B cell (primary cell): Measurements from ENCODE around the gene DYNLT1.

Experiments used
- EZH2 ChIP-seq: IDR thresholded peaks from 2 replicates; pipeline ENCODE4 v1.6.1; 2012; ENCODE audit warnings: borderline replicate concordance, low read depth, mild to moderate bottlenecking, moderate library complexity, low read length; ENCODE audit not compliant: insufficient read depth, poor library complexity, severe bottlenecking
- TF ChIP-seq, protein P1 (sequence below): fragments of 200-600 bp; IDR thresholded peaks from one replicate; pipeline ENCODE4 v1.8.0; 2022; ENCODE audit warnings: antibody characterized with exemption, mild to moderate bottlenecking

DNA sequence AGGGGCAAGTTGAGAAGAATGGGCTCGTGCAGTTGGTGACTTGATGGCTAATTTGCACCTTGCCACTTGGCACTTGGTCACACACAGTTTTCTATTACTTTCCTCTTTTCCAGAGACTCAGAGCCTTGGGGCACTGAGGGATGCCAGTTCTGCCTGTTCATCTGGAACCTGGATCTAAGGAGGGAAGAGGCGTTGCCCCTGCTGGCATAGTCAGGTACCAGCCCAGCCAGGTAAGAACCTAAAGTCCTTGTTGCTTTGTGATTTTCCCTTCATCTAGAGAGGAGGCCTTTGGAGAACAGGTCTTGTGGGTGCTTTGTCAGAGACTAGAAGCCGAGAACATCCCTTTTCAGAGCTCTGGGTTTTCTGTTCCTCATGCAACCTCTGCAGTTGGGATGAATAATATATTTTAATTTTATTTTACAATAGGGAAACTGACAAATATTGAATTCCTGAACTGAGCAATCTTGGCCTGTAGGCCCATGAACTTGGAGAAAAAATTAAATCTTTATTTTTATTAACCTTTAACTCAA lies 16.7 kb upstream of the DYNLT1 start:
- TF ChIP-seq, protein P1, sequence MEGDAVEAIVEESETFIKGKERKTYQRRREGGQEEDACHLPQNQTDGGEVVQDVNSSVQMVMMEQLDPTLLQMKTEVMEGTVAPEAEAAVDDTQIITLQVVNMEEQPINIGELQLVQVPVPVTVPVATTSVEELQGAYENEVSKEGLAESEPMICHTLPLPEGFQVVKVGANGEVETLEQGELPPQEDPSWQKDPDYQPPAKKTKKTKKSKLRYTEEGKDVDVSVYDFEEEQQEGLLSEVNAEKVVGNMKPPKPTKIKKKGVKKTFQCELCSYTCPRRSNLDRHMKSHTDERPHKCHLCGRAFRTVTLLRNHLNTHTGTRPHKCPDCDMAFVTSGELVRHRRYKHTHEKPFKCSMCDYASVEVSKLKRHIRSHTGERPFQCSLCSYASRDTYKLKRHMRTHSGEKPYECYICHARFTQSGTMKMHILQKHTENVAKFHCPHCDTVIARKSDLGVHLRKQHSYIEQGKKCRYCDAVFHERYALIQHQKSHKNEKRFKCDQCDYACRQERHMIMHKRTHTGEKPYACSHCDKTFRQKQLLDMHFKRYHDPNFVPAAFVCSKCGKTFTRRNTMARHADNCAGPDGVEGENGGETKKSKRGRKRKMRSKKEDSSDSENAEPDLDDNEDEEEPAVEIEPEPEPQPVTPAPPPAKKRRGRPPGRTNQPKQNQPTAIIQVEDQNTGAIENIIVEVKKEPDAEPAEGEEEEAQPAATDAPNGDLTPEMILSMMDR = no peak
- no peak for TF ChIP-seq EZH2
